ENCODE data around the gene CSNK2B. TPM values are rescaled to one million over a fixed set of nuclear protein-coding genes. Genes with fewer than 3 reads are reported as not detected.
A peak's percentile ranks its signal among the peaks of the same experiment; 100 is the strongest.

CSNK2B gene
- total and polyA plus RNA-seq, 9 of the 15 experiments (the other 6 are each of a cell fraction or from before 2014, with no cell fraction given): 120 to 1,126 (median 529) TPM

DNA sequence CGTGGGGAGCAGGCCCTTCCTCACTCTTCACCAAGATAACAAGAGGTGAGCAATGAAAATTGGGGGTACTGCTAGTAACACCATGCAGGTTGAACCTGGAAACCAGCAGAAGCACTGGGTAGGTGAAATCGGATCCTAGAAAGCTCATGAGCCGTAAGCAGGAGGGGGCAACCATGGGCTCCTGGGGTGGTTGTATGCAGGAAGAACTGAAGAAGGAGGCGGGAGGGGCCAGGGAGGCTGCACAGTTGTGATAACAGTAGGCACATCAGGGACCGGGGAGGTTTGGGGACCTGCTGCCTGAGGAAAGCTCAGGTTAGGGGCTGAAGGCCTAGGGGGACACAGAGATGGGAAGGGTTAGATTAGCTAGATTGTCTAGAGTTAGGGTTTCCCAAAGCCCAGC is 20.6 kb downstream of the CSNK2B start (continued):
- TF ChIP-seq GTF2F1 (IDR thresholded peaks at IDR 0.05; ENCODE audit: low read depth, low read length) (no peak), XRCC5 (IDR thresholded peaks at IDR 0.05; ENCODE audit: low read depth, low read length) (no peak), MYBL2 (IDR thresholded peaks at IDR 0.05; ENCODE audit: low read depth) (no peak), MYBL2 (CRISPR knock-in tag; IDR thresholded peaks at IDR 0.05; ENCODE audit: borderline replicate concordance) (no peak), SMAD3 (CRISPR knock-in tag; conservative IDR thresholded peaks at IDR 0.05) (no peak), CBFA2T3 (IDR thresholded peaks at IDR 0.05) (peak; percentile 83), NR2C2 (CRISPR knock-in tag; IDR thresholded peaks at IDR 0.05) (no peak), NR2C2 (tag; IDR thresholded peaks at IDR 0.05) (no peak), ZNF316 (IDR thresholded peaks at IDR 0.05) (no peak), ZNF384 (IDR thresholded peaks at IDR 0.05; ENCODE audit: low read depth, low read length) (no peak), ZNF584 (CRISPR knock-in tag; IDR thresholded peaks at IDR 0.05; ENCODE audit: low read depth) (no peak), PYGO2 (tag; IDR thresholded peaks at IDR 0.05) (no peak), RCOR1 (IDR thresholded peaks at IDR 0.05; ENCODE audit: borderline replicate concordance in 1 of 2, low read depth in 2 of 2, low read length in 2 of 2) (peak in 1 of 2 experiments; percentile 64; a peak in 2 of 4 replicates), FOXA1 (IDR thresholded peaks at IDR 0.05; ENCODE audit: borderline replicate concordance) (no peak)
- TF ChIP-seq, protein P1, sequence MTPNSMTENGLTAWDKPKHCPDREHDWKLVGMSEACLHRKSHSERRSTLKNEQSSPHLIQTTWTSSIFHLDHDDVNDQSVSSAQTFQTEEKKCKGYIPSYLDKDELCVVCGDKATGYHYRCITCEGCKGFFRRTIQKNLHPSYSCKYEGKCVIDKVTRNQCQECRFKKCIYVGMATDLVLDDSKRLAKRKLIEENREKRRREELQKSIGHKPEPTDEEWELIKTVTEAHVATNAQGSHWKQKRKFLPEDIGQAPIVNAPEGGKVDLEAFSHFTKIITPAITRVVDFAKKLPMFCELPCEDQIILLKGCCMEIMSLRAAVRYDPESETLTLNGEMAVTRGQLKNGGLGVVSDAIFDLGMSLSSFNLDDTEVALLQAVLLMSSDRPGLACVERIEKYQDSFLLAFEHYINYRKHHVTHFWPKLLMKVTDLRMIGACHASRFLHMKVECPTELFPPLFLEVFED (CRISPR knock-in tag; conservative IDR thresholded peaks at IDR 0.05): peak; percentile 52; the same call in 1 of the 2 replicates
- TF ChIP-seq, protein P2, sequence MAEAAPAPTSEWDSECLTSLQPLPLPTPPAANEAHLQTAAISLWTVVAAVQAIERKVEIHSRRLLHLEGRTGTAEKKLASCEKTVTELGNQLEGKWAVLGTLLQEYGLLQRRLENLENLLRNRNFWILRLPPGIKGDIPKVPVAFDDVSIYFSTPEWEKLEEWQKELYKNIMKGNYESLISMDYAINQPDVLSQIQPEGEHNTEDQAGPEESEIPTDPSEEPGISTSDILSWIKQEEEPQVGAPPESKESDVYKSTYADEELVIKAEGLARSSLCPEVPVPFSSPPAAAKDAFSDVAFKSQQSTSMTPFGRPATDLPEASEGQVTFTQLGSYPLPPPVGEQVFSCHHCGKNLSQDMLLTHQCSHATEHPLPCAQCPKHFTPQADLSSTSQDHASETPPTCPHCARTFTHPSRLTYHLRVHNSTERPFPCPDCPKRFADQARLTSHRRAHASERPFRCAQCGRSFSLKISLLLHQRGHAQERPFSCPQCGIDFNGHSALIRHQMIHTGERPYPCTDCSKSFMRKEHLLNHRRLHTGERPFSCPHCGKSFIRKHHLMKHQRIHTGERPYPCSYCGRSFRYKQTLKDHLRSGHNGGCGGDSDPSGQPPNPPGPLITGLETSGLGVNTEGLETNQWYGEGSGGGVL (CRISPR knock-in tag; IDR thresholded peaks at IDR 0.05): no peak
- TF ChIP-seq, protein P3, sequence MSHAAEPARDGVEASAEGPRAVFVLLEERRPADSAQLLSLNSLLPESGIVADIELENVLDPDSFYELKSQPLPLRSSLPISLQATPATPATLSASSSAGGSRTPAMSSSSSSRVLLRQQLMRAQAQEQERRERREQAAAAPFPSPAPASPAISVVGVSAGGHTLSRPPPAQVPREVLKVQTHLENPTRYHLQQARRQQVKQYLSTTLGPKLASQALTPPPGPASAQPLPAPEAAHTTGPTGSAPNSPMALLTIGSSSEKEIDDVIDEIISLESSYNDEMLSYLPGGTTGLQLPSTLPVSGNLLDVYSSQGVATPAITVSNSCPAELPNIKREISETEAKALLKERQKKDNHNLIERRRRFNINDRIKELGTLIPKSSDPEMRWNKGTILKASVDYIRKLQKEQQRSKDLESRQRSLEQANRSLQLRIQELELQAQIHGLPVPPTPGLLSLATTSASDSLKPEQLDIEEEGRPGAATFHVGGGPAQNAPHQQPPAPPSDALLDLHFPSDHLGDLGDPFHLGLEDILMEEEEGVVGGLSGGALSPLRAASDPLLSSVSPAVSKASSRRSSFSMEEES (CRISPR knock-in tag; IDR thresholded peaks at IDR 0.05): no peak
- TF ChIP-seq, protein P4, sequence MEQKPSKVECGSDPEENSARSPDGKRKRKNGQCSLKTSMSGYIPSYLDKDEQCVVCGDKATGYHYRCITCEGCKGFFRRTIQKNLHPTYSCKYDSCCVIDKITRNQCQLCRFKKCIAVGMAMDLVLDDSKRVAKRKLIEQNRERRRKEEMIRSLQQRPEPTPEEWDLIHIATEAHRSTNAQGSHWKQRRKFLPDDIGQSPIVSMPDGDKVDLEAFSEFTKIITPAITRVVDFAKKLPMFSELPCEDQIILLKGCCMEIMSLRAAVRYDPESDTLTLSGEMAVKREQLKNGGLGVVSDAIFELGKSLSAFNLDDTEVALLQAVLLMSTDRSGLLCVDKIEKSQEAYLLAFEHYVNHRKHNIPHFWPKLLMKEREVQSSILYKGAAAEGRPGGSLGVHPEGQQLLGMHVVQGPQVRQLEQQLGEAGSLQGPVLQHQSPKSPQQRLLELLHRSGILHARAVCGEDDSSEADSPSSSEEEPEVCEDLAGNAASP (IDR thresholded peaks at IDR 0.05): no peak
- TF ChIP-seq, protein P5, sequence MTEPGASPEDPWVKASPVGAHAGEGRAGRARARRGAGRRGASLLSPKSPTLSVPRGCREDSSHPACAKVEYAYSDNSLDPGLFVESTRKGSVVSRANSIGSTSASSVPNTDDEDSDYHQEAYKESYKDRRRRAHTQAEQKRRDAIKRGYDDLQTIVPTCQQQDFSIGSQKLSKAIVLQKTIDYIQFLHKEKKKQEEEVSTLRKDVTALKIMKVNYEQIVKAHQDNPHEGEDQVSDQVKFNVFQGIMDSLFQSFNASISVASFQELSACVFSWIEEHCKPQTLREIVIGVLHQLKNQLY (CRISPR knock-in tag; conservative IDR thresholded peaks at IDR 0.05): no peak
- TF ChIP-seq, protein P6, sequence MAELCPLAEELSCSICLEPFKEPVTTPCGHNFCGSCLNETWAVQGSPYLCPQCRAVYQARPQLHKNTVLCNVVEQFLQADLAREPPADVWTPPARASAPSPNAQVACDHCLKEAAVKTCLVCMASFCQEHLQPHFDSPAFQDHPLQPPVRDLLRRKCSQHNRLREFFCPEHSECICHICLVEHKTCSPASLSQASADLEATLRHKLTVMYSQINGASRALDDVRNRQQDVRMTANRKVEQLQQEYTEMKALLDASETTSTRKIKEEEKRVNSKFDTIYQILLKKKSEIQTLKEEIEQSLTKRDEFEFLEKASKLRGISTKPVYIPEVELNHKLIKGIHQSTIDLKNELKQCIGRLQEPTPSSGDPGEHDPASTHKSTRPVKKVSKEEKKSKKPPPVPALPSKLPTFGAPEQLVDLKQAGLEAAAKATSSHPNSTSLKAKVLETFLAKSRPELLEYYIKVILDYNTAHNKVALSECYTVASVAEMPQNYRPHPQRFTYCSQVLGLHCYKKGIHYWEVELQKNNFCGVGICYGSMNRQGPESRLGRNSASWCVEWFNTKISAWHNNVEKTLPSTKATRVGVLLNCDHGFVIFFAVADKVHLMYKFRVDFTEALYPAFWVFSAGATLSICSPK (IDR thresholded peaks at IDR 0.05; ENCODE audit: borderline replicate concordance): no peak
- TF ChIP-seq, protein P7, sequence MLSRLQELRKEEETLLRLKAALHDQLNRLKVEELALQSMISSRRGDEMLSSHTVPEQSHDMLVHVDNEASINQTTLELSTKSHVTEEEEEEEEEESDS (CRISPR knock-in tag; IDR thresholded peaks at IDR 0.05): no peak
